Fibroblast of pulmonary artery (primary cell): Measurements from ENCODE around the gene PLXNC1.

Experiments used
- DNase-seq: peaks from one replicate; pipeline ENCODE4 v3.0.0-alpha.2; 2010; ENCODE audit warnings: low read depth
- H3K4me3 ChIP-seq: replicated peaks from 2 replicates; pipeline ENCODE4 v1.5.1; 2011; ENCODE audit warnings: low read depth, mild to moderate bottlenecking, control low read depth, low read length, moderate library complexity
- CTCF ChIP-seq: IDR thresholded peaks from 2 replicates; pipeline ENCODE4 v1.5.1; 2011; ENCODE audit warnings: mild to moderate bottlenecking, control low read depth, low read length, inconsistent platforms; ENCODE audit errors: missing control alignments

Gene PLXNC1

GRCh38 chr12:94186278-94187241 is 38.2 kb downstream of the PLXNC1 start:
- peak overlapping the region; percentile 44 for H3K4me3 ChIP-seq
- peak; percentile 67 for DNase-seq
- no peak for TF ChIP-seq CTCF

DNA sequence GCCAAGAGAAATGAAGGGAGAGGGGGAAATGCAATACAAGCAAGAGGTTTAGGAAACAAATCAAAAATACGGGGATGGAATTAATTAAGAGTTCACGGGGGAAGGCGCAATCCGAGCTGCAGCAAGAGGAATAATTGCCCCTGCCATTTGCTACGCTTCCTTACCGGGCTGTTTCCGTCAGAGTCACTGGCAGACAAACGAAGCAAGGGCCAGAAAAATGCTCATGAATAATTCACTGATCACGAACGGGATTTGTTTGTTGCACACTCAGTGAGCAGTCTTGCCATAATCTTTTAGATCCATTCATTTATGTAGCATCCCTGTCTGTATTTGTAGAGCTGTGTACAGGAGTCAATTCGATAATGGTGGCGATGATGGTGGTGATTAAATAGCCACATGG is 39.0 kb downstream of the PLXNC1 start:
- no peak for TF ChIP-seq CTCF
- H3K4me3 ChIP-seq = no peak overlapping the region
- DNase-seq = no peak

DNA sequence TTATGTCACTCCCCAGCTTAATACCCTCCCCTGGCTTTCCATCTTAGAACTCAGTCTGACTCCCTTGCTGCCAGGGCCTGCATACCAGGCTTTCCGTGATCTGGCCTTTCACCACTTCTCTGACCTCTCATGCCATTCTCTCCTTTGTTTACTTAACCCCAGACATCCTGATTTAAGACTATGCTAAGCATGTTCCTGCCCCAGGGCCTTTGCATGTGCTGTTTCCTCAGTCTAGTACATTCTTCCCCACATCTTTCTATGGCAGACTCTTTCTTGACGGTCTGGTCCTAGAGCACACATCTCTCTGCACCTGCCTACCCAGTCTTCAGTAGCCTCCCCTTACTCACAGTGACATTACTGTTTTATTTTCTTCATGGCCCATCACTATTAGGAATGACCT is 42.2 kb downstream of the PLXNC1 start:
- no peak overlapping the region for H3K4me3 ChIP-seq
- TF ChIP-seq CTCF = no peak
- DNase-seq = no peak

DNA sequence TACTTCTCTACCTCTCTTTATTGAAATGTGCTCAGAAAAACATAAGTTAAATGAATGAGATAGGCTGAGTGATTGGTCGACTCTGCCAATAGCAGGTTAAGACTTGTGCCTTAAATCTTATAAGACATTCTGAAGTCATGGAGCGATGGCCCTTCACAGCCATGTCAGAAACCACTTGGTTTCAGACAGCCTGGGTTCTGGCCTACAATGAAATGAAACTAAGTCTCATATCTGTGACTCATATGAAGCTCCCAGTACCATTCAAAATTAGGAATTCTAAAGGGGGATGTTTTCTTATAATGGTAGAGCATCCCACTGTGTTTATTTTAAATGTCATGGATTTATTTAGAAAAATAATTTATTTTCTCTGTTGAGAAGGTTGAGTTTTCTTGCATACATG is 42.6 kb downstream of the PLXNC1 start:
- no peak overlapping the region for H3K4me3 ChIP-seq
- TF ChIP-seq CTCF = no peak
- DNase-seq = no peak

- TF ChIP-seq CTCF = no peak
- DNase-seq = no peak
- no peak overlapping the region for H3K4me3 ChIP-seq
These were observed 43.4 kb downstream of the PLXNC1 start for GRCh38 chr12:94191811-94192210.

GRCh38 chr12:94192506-94192905 is 44.1 kb downstream of the PLXNC1 start:
- DNase-seq = no peak
- no peak overlapping the region for H3K4me3 ChIP-seq
- TF ChIP-seq CTCF = no peak

- no peak for TF ChIP-seq CTCF
- no peak overlapping the region for H3K4me3 ChIP-seq
- no peak for DNase-seq
These were observed 44.8 kb downstream of the PLXNC1 start for GRCh38 chr12:94193168-94193567.
